MM.1S (cell line): Measurements from ENCODE around the gene WDR1.

ENCODE experiments used
- DNase-seq: peaks from one replicate; pipeline ENCODE4 v3.0.0-alpha.2; 2015
- H2AFZ ChIP-seq: fragments of 300-600 bp; sonication (generic); 2 replicates; pipeline ENCODE4 v1.6.0; 2016; ENCODE audit warnings: antibody characterized with exemption, low read length
- H3F3A ChIP-seq: fragments of 300-600 bp; sonication (generic); 2 replicates; pipeline ENCODE4 v1.6.1; 2016; ENCODE audit warnings: mild to moderate bottlenecking, antibody characterized with exemption, low read length, moderate library complexity, mixed read lengths; ENCODE audit not compliant: insufficient read depth
- H3K27ac ChIP-seq: fragments of 300-600 bp; sonication (generic); 2 replicates; pipeline ENCODE4 v1.5.1; 2016; ENCODE audit warnings: mild to moderate bottlenecking, low read length
- H3K27me3 ChIP-seq: fragments of 300-600 bp; sonication (generic); replicated peaks from 2 replicates; pipeline ENCODE4 v1.6.0; 2016; ENCODE audit warnings: low read length; ENCODE audit not compliant: insufficient read depth
- H3K36me3 ChIP-seq: fragments of 300-600 bp; sonication (generic); replicated peaks from 2 replicates; pipeline ENCODE4 v1.6.1; 2016; ENCODE audit warnings: mild to moderate bottlenecking, low read length, mixed read lengths; ENCODE audit not compliant: insufficient read depth
- H3K4me1 ChIP-seq: fragments of 300-600 bp; sonication (generic); 2 replicates; pipeline ENCODE4 v1.6.1; 2016; ENCODE audit warnings: low read length, mixed read lengths
- H3K4me2 ChIP-seq: fragments of 300-600 bp; sonication (generic); 2 replicates; pipeline ENCODE4 v1.6.0; 2016; ENCODE audit warnings: low read depth, low read length
- H3K4me3 ChIP-seq: fragments of 300-600 bp; sonication (generic); 2 replicates; pipeline ENCODE4 v1.5.1; 2016; ENCODE audit warnings: low read length, mixed read lengths
- H3K79me2 ChIP-seq: fragments of 300-600 bp; sonication (generic); 2 replicates; pipeline ENCODE4 v1.6.1; 2016; ENCODE audit warnings: mixed run types, low read length, mixed read lengths
- H3K9ac ChIP-seq: fragments of 300-600 bp; sonication (generic); 2 replicates; pipeline ENCODE4 v1.6.1; 2016; ENCODE audit warnings: low read length, mixed read lengths
- H3K9me2 ChIP-seq: fragments of 300-600 bp; sonication (generic); replicated peaks from 2 replicates; pipeline ENCODE4 v1.6.1; 2016; ENCODE audit warnings: mild to moderate bottlenecking, low read length, mixed read lengths; ENCODE audit not compliant: insufficient read depth
- H3K9me3 ChIP-seq: fragments of 300-600 bp; sonication (generic); replicated peaks from 2 replicates; pipeline ENCODE4 v1.6.1; 2016; ENCODE audit warnings: mild to moderate bottlenecking, low read length, mixed read lengths; ENCODE audit not compliant: insufficient read depth
- H4K20me1 ChIP-seq: fragments of 300-600 bp; sonication (generic); 2 replicates; pipeline ENCODE4 v1.6.1; 2016; ENCODE audit warnings: mild to moderate bottlenecking, low read length, moderate library complexity, mixed read lengths; ENCODE audit not compliant: insufficient read depth
- CTCF ChIP-seq: fragments of 300-600 bp; sonication (generic); IDR thresholded peaks from 2 replicates; pipeline ENCODE4 v1.5.1; 2016; ENCODE audit warnings: antibody characterized with exemption, low read length, mixed read lengths
- EZH2 ChIP-seq: fragments of 300-600 bp; sonication (generic); optimal IDR thresholded peaks from 2 replicates; pipeline ENCODE3; 2017; ENCODE audit warnings: low read depth, mild to moderate bottlenecking, antibody characterized with exemption, low read length, mixed read lengths
- EZH2phosphoT487 ChIP-seq: fragments of 300-600 bp; sonication (generic); IDR thresholded peaks from 2 replicates; pipeline ENCODE4 v1.6.1; 2018; ENCODE audit warnings: antibody characterized with exemption, low read length

Gene WDR1

GRCh38 chr4:10078481-10079233 is 37.9 kb downstream of the WDR1 start:
- Histone ChIP-seq H3K9me2 (no peaks in the 10 kb centered on the region), H3K9me3 (no peaks in the 10 kb centered on the region), H4K20me1 (no peaks in the 10 kb centered on the region), H3K4me2 (no peak overlapping the region), H3F3A (no peaks in the 10 kb centered on the region), H3K4me1 (no peaks in the 10 kb centered on the region), H3K36me3 (peaks cover 26% of the 10 kb centered on the region), H3K79me2 (peaks cover 5% of the 10 kb centered on the region; the same call in 1 of the 2 replicates), H3K27ac (no peak overlapping the region), H3K4me3 (no peak overlapping the region), H2AFZ (no peak overlapping the region), H3K27me3 (no peaks in the 10 kb centered on the region), H3K9ac (no peak overlapping the region)
- no peak for DNase-seq
- no peak for TF ChIP-seq EZH2
- no peak for TF ChIP-seq EZH2phosphoT487
- TF ChIP-seq CTCF = no peak

GRCh38 chr4:10077483-10078335 is 38.9 kb downstream of the WDR1 start:
- Histone ChIP-seq H3K4me1 (no peaks in the 10 kb centered on the region), H3K79me2 (peaks cover 3% of the 10 kb centered on the region; the same call in 1 of the 2 replicates), H3K36me3 (peaks cover 23% of the 10 kb centered on the region), H3K27ac (no peak overlapping the region), H4K20me1 (no peaks in the 10 kb centered on the region), H3K4me2 (no peak overlapping the region), H3K9ac (no peak overlapping the region), H3K4me3 (no peak overlapping the region), H3K9me2 (no peaks in the 10 kb centered on the region), H3K27me3 (no peaks in the 10 kb centered on the region), H3F3A (no peaks in the 10 kb centered on the region), H3K9me3 (no peaks in the 10 kb centered on the region), H2AFZ (no peak overlapping the region)
- DNase-seq = no peak
- TF ChIP-seq EZH2 (no peak), EZH2phosphoT487 (no peak), CTCF (no peak)

GRCh38 chr4:10077076-10077475 is 39.5 kb downstream of the WDR1 start:
- no peaks in the 10 kb centered on the region for H4K20me1 ChIP-seq

More at GRCh38 chr4:10077076-10077475, 39.5 kb downstream of the WDR1 start:
- Histone ChIP-seq H3K9ac (no peak overlapping the region), H3K9me2 (no peaks in the 10 kb centered on the region), H3K27ac (no peak overlapping the region), H3K4me1 (no peaks in the 10 kb centered on the region), H3K4me3 (no peak overlapping the region), H3K9me3 (no peaks in the 10 kb centered on the region), H2AFZ (no peak overlapping the region), H3K4me2 (no peak overlapping the region), H3K27me3 (no peaks in the 10 kb centered on the region), H3K36me3 (peaks cover 23% of the 10 kb centered on the region), H3K79me2 (peaks cover 3% of the 10 kb centered on the region; the same call in 1 of the 2 replicates), H3F3A (no peaks in the 10 kb centered on the region)
- no peak for DNase-seq
- TF ChIP-seq EZH2 (no peak), EZH2phosphoT487 (no peak), CTCF (no peak)
